ENCODE results near the gene GPRASP2. TPM values are rescaled to one million over a fixed set of nuclear protein-coding genes. Genes with fewer than 3 reads are reported as not detected.

The GPRASP2 gene
- total RNA-seq, 1 donor from 2014 or later, result 13.2 TPM

DNA sequence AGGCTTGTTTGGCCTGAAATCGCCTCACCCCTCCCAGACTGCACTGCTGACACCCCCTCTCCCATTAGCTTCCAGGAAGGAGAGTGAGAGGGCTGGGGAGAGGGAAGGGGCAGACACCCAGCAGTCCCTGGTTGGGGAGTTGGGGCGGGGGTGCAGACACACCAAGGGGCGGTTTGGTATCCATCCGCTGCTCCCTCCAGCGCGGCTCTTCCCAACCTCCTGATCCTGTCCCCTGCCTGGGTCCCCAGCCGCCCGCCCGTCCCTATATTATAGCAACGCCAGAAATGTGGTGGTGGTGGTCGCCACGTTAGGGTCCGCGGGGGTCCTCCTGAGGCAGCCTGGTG is 33.2 kb downstream of the GPRASP2 start:
- no peak for DNase-seq (ENCODE audit: low read depth)

- no peak for DNase-seq (ENCODE audit: low read depth)
Measured at GRCh38 chrX:102745857-102746584, 33.8 kb downstream of the GPRASP2 start.

DNA sequence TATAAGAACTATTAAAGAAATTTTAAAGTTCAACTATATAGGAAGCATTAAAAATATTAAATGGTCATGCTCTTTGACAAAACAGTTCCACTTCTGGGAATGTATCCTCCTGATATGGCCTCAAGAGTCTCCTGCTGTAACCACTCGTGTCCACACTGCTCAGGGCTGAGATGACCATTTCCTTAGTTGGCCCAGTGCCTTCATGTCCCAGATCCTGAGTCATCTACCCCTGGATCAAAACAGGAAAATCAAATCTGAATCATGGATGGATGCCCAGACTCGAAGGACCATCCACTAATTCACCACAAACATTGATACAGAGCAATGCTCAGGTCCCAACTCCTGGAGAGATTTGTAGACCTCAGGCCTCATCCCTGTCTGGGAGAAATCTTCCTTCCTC is 53.0 kb downstream of the GPRASP2 start:
- DNase-seq (ENCODE audit: low read depth), result peak; percentile 56

- peak; percentile 9 for DNase-seq (ENCODE audit: low read depth)
Measured at GRCh38 chrX:102765809-102766208, 53.6 kb downstream of the GPRASP2 start.

DNA sequence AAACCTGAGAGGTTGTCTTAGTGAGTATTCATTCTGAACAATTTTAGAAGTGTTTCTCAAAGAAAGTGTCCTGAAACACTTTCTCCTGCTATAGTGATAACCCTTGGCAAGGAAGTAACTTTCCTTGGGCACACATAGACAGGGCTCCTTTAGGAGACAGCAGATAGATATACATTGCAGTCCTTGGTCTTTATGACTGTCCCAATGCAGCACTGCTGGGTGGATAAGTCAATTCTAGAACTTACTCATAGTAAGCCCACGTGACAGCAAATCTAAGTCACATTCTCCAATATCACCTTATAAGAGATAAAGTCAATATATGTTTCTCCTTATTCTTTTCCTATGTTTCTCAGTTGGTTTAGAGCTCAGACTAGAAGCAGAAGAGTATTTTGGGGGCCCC is 55.0 kb downstream of the GPRASP2 start:
- no peak for DNase-seq (ENCODE audit: low read depth)

Other genes starting within 250 kb of the GPRASP2 start
- not detected in 2 replicates for gene TCP11X2, start 240.6 kb upstream of the GPRASP2 start, total RNA-seq
- gene TMSB15A, start 195.7 kb upstream of the GPRASP2 start, total RNA-seq, result 0.15 and 0.69 TPM in 2 replicates
- gene ARMCX5, start 112.9 kb upstream of the GPRASP2 start, total RNA-seq, result 17.0 and 19.9 TPM in 2 replicates
- gene GPRASP1, start 61.0 kb upstream of the GPRASP2 start, total RNA-seq, result 0.35 and 2.5 TPM in 2 replicates
- 0.87 and 4.8 TPM in 2 replicates for gene GPRASP3, start 8.3 kb downstream of the GPRASP2 start, total RNA-seq
- 0.30 TPM in 1 of 2 replicates, not detected in the other for gene RAB40AL, start 224.8 kb downstream of the GPRASP2 start, total RNA-seq

Measured in renal cortical epithelial cell (primary cell).